Mesangial cell (primary cell): ENCODE results near the gene LRRC10B. TPM values are rescaled to one million over a fixed set of nuclear protein-coding genes. Genes with fewer than 3 reads are reported as not detected.

Experiments used
- total RNA-seq: library from RNA; depleted of rRNA; stranded (reverse); fragments of >200 nt; gene quantifications from 2 replicates; pipeline ENCODE4 v1.2.3, GENCODE V29; 2015

LRRC10B gene
- total RNA-seq = not detected in 2 replicates

DNA sequence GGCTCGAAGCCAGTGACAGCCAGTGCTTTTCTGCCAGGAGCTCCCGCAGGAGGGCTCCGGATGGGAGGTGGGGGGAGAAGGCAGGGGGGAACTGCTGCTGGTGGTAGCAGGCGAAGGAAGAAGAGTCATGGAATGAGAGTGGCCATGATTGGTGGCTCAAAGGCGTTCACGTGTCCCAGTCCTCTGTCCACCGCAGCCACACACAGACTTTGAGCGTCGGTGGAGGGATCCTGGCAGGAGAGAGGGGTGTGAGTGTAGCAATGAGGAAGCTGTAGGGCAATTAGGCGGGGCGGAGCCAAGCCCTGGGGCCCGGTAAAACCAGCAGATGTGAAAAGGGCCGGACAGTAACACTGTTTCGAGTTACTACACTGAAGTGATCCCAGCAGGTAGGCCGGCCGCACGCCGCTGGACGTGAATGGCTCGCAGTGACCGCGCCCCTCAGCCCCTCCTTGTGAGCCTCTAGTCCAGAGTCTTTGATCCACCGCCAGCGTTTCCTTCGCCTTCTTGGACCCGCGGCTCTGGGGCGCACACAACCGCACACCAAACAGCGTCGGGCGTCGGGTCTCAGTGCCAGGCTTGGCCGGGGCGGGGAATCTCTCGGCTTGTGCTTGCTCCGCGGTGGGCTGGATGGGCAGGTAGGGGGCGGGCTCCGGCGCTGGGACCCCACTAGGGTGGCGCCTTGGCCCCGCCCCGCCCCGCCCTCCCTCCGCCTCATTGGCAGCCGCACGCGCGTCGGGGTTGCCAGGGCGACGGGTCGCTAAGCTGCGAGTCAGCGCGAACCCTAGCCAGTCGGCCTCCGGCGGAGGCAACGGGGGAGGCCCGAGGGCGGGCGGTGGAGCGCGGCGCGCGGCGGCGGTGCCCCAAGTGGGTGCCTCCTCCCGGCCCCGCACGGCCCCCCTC, at the start of gene LRRC10B:
Gene LRRC10B, plus strand, starts transcription at position 788 of the 900 bp plus-strand sequence. CDS start 250 bp downstream, outside the sequence.

Other genes starting within 250 kb of the LRRC10B start
- 0.49 and 2.2 TPM in 2 replicates for gene VWCE, start 213.4 kb upstream of the LRRC10B start, total RNA-seq
- gene DDB1, start 175.6 kb upstream of the LRRC10B start, total RNA-seq = 168 and 192 TPM in 2 replicates
- 25.3 and 50.5 TPM in 2 replicates for gene TKFC, start 175.5 kb upstream of the LRRC10B start, total RNA-seq
- 50.5 and 56.3 TPM in 2 replicates for gene CYB561A3, start 146.9 kb upstream of the LRRC10B start, total RNA-seq
- 12.5 and 36.2 TPM in 2 replicates for gene TMEM138, start 146.4 kb upstream of the LRRC10B start, total RNA-seq
- 11.7 and 18.1 TPM in 2 replicates for gene TMEM216, start 116.2 kb upstream of the LRRC10B start, total RNA-seq
- gene CPSF7, start 78.8 kb upstream of the LRRC10B start, total RNA-seq = 35.5 and 39.1 TPM in 2 replicates
- 45.1 and 47.8 TPM in 2 replicates for gene SDHAF2, start 78.6 kb upstream of the LRRC10B start, total RNA-seq
- 0.16 and 4.8 TPM in 2 replicates for gene SYT7, start 72.3 kb downstream of the LRRC10B start, total RNA-seq
- 5.9 and 7.6 TPM in 2 replicates for gene DAGLA, start 171.6 kb downstream of the LRRC10B start, total RNA-seq
- 45.6 and 93.3 TPM in 2 replicates for gene MYRF, start 243.9 kb downstream of the LRRC10B start, total RNA-seq